ENCODE data around the gene MMP3.

The MMP3 gene

GRCh38 chr11:102791271-102792036 is 52.0 kb downstream of the MMP3 start:
- no peak for TF ChIP-seq ZNF274 (IDR thresholded peaks at IDR 0.05; ENCODE audit: low read depth, low read length)
- no peak overlapping the region for H3K4me3 ChIP-seq (ENCODE audit: low read length)

- TF ChIP-seq ZNF274 (IDR thresholded peaks at IDR 0.05; ENCODE audit: low read depth, low read length): no peak
- no peak overlapping the region for H3K4me3 ChIP-seq (ENCODE audit: low read length)
Measured at GRCh38 chr11:102788334-102788995, 54.9 kb downstream of the MMP3 start.

Measured in GM08714 (cell line).